ENCODE results near the gene RAD51B. TPM values are rescaled to one million over a fixed set of nuclear protein-coding genes. Genes with fewer than 3 reads are reported as not detected.
A peak's percentile ranks its signal among the peaks of the same experiment; 100 is the strongest.

The RAD51B gene
- total and polyA plus RNA-seq, 2 of the 13 experiments (the other 11 are each of a cell fraction or from before 2014, with no cell fraction given), result 7.0 to 9.5 TPM

DNA sequence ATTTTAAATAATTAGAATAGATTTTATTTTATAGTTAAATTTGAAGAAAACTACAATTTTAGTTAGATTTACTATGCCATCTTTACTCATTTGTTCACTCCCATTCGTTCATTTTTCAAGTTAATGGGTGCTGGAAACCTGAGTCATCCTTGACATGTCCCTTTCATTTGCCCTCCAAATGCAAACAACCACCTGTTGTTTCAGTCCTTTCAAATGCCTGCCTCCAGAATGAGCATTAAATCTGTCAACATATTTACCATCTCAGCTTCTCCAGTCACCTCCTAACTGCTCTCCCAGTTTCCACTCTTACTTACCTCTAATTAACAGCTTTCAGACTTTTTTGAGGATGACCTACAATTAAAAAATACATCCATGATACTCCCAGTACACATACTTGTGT lies 375.5 kb downstream of the RAD51B start (continued):
- TF ChIP-seq SOX5 (CRISPR knock-in tag; IDR thresholded peaks at IDR 0.05; ENCODE audit: borderline replicate concordance) (peak; percentile 77), SIN3A (IDR thresholded peaks at IDR 0.05; ENCODE audit: borderline replicate concordance, low read depth, low read length) (no peak), ZNF883 (CRISPR knock-in tag; IDR thresholded peaks at IDR 0.05; ENCODE audit: not compliant biosample characterization) (no peak), ZNF333 (CRISPR knock-in tag; IDR thresholded peaks at IDR 0.05; ENCODE audit: borderline replicate concordance) (no peak), ZNF10 (CRISPR knock-in tag; IDR thresholded peaks at IDR 0.05; ENCODE audit: borderline replicate concordance, low read depth) (no peak), ZNF737 (CRISPR knock-in tag; IDR thresholded peaks at IDR 0.05; ENCODE audit: borderline replicate concordance) (no peak), SNRNP70 (IDR thresholded peaks at IDR 0.05; ENCODE audit: low read depth, low read length) (no peak), ZBTB42 (CRISPR knock-in tag; IDR thresholded peaks at IDR 0.05) (no peak), KAT7 (CRISPR knock-in tag; IDR thresholded peaks at IDR 0.05; ENCODE audit: borderline replicate concordance) (no peak), EP300 (IDR thresholded peaks at IDR 0.05; ENCODE audit: low read depth in 2 of 2, low read length in 2 of 2) (peak in 1 of 2 experiments; percentile 47; a peak in 1 of 4 replicates), EP300 (CRISPR knock-in tag; IDR thresholded peaks at IDR 0.05; ENCODE audit: borderline replicate concordance) (no peak), SIX4 (CRISPR knock-in tag; IDR thresholded peaks at IDR 0.05) (peak; percentile 51; the same call in 1 of the 2 replicates), ZNF30 (CRISPR knock-in tag; IDR thresholded peaks at IDR 0.05) (no peak), ZNF776 (CRISPR knock-in tag; IDR thresholded peaks at IDR 0.05) (no peak), IRF2 (CRISPR knock-in tag; IDR thresholded peaks at IDR 0.05) (no peak), RXRB (CRISPR knock-in tag; IDR thresholded peaks at IDR 0.05; ENCODE audit: borderline replicate concordance) (peak; percentile 57), ISX (CRISPR knock-in tag; conservative IDR thresholded peaks at IDR 0.05) (no peak)
- TF ChIP-seq, protein P1, sequence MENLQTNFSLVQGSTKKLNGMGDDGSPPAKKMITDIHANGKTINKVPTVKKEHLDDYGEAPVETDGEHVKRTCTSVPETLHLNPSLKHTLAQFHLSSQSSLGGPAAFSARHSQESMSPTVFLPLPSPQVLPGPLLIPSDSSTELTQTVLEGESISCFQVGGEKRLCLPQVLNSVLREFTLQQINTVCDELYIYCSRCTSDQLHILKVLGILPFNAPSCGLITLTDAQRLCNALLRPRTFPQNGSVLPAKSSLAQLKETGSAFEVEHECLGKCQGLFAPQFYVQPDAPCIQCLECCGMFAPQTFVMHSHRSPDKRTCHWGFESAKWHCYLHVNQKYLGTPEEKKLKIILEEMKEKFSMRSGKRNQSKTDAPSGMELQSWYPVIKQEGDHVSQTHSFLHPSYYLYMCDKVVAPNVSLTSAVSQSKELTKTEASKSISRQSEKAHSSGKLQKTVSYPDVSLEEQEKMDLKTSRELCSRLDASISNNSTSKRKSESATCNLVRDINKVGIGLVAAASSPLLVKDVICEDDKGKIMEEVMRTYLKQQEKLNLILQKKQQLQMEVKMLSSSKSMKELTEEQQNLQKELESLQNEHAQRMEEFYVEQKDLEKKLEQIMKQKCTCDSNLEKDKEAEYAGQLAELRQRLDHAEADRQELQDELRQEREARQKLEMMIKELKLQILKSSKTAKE (CRISPR knock-in tag; IDR thresholded peaks at IDR 0.05; ENCODE audit: borderline replicate concordance), result no peak
- TF ChIP-seq, protein P2, sequence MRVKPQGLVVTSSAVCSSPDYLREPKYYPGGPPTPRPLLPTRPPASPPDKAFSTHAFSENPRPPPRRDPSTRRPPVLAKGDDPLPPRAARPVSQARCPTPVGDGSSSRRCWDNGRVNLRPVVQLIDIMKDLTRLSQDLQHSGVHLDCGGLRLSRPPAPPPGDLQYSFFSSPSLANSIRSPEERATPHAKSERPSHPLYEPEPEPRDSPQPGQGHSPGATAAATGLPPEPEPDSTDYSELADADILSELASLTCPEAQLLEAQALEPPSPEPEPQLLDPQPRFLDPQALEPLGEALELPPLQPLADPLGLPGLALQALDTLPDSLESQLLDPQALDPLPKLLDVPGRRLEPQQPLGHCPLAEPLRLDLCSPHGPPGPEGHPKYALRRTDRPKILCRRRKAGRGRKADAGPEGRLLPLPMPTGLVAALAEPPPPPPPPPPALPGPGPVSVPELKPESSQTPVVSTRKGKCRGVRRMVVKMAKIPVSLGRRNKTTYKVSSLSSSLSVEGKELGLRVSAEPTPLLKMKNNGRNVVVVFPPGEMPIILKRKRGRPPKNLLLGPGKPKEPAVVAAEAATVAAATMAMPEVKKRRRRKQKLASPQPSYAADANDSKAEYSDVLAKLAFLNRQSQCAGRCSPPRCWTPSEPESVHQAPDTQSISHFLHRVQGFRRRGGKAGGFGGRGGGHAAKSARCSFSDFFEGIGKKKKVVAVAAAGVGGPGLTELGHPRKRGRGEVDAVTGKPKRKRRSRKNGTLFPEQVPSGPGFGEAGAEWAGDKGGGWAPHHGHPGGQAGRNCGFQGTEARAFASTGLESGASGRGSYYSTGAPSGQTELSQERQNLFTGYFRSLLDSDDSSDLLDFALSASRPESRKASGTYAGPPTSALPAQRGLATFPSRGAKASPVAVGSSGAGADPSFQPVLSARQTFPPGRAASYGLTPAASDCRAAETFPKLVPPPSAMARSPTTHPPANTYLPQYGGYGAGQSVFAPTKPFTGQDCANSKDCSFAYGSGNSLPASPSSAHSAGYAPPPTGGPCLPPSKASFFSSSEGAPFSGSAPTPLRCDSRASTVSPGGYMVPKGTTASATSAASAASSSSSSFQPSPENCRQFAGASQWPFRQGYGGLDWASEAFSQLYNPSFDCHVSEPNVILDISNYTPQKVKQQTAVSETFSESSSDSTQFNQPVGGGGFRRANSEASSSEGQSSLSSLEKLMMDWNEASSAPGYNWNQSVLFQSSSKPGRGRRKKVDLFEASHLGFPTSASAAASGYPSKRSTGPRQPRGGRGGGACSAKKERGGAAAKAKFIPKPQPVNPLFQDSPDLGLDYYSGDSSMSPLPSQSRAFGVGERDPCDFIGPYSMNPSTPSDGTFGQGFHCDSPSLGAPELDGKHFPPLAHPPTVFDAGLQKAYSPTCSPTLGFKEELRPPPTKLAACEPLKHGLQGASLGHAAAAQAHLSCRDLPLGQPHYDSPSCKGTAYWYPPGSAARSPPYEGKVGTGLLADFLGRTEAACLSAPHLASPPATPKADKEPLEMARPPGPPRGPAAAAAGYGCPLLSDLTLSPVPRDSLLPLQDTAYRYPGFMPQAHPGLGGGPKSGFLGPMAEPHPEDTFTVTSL (CRISPR knock-in tag; IDR thresholded peaks at IDR 0.05; ENCODE audit: borderline replicate concordance), result peak; percentile 71; the same call in 1 of the 2 replicates
- TF ChIP-seq, protein P3, sequence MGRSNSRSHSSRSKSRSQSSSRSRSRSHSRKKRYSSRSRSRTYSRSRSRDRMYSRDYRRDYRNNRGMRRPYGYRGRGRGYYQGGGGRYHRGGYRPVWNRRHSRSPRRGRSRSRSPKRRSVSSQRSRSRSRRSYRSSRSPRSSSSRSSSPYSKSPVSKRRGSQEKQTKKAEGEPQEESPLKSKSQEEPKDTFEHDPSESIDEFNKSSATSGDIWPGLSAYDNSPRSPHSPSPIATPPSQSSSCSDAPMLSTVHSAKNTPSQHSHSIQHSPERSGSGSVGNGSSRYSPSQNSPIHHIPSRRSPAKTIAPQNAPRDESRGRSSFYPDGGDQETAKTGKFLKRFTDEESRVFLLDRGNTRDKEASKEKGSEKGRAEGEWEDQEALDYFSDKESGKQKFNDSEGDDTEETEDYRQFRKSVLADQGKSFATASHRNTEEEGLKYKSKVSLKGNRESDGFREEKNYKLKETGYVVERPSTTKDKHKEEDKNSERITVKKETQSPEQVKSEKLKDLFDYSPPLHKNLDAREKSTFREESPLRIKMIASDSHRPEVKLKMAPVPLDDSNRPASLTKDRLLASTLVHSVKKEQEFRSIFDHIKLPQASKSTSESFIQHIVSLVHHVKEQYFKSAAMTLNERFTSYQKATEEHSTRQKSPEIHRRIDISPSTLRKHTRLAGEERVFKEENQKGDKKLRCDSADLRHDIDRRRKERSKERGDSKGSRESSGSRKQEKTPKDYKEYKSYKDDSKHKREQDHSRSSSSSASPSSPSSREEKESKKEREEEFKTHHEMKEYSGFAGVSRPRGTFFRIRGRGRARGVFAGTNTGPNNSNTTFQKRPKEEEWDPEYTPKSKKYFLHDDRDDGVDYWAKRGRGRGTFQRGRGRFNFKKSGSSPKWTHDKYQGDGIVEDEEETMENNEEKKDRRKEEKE (IDR thresholded peaks at IDR 0.05), result no peak

Measured in HepG2 (cell line).